GM11168 (cell line): ENCODE results near the gene PRSS8.
"Not testable (repeated sequence)": the region's sequence is repeated elsewhere in the genome, so short reads cannot be mapped to it uniquely, and the experiment has no call there.

Experiments used
- in situ Hi-C: fragments of 300-500 bp; cut with MboI; formaldehyde crosslinking; loops from one replicate; pipeline ENCODE4 v1.12.0; 2022; ENCODE audit warnings: low sequenced_read_pairs; ENCODE audit not compliant: unreplicated experiment

Gene PRSS8

DNA sequence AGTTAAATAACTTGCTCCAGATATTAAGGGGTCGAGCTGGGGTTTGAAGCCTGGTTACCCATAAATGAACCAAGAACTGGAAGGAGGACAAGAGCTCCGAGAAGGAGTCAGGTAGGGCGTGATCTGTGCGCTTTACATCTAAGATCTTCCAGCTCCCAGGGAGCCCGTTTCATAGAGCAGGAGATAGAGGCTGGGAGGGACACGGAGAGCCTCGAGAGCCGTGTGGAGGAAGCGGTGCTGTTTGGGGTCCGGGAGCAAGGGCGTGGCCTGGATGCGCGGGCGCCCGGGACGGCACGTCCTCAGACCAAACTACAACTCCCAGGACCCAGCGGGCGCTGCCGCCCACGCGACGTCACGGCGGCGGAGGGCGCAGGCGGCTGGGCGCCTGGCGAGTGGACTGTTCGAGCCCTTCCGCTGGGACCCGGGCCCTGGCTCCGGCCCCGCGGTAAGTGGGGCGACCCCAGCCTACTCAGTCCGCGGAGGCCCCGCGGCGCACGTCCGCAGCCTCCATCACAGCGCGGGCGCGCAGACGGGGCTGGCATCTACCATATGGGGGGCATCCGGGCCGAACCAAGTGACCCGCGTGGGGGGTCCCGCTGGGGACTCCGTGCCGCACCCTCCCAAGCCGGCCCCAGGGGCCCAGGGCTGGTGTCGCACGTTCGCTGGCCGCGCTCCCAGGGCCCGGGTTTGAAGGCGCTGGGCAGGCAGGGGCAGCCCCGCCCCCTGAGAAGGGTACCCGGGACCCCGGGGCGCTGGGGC lies 27.3 kb downstream of the PRSS8 start, which contains the start of gene BCKDK:
BCKDK (plus strand) TSS at position 352 of the 759 bp plus-strand sequence. CDS start 838 bp downstream, outside the sequence.
- in situ Hi-C loops = no loop called here

DNA sequence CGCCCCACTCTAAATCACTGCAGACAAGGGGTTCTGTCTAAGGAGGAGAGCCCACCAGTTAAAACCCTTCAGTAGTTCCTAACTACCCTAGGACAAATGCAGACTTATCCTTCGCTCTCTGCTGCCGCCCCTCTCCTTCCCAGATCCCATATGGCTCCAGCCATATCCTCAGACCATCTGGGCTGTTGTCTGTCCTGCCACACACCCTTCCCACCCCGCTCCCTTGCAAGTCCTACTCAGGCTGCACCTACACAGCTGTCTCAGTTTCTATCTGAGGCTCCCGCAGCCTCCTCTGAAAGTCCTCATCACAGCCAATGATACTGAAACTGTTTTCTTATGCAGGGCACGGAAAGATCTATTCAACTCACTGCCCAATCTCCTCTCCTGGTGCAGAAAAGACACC lies 28.1 kb downstream of the PRSS8 start:
- in situ Hi-C loops = no loop called here

DNA sequence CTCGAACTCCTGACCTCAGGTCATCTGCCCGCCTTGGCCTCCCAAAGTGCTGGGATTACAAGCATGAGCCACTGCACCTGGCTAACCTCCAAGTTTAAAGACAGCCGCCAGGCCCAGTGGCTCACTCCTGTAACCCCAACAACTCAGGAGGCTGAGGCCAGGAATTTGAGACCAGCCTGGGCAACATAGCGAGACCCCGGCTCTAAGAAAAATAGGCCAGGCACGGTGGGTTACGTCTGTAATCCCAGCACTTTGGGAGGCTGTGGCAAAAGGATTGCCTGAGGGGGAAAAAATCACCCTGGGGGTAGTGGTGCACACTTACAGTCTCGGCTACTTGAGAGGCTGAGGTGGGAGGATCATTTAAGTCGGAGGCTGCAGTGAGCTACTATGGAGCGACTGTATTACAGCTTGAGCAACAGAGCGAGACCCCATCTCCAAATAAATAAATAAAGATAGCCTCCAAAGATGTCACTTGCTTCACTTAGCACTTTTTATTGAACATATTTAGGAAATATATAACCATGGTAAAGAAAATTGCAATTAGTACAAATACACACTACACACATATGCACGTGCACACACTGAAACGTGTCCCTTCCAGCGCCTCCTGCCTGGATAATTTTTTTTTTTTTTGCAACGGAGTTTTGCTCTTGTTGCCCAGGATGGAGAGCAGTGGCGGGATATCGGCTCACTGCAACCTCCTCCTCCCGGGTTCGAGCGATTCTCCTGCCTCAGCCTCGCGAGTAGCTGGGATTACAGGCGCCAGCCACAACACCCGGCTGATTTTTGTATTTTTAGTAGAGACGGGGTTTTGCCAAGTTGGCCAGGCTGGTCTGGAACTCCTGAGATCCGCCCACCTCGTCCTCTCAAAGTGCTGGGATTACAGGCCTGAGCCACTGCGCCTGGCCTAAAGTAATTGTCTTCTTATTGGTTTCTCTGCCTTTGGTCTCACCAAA lies 28.7 kb downstream of the PRSS8 start:
- in situ Hi-C loops = no loop called here

DNA sequence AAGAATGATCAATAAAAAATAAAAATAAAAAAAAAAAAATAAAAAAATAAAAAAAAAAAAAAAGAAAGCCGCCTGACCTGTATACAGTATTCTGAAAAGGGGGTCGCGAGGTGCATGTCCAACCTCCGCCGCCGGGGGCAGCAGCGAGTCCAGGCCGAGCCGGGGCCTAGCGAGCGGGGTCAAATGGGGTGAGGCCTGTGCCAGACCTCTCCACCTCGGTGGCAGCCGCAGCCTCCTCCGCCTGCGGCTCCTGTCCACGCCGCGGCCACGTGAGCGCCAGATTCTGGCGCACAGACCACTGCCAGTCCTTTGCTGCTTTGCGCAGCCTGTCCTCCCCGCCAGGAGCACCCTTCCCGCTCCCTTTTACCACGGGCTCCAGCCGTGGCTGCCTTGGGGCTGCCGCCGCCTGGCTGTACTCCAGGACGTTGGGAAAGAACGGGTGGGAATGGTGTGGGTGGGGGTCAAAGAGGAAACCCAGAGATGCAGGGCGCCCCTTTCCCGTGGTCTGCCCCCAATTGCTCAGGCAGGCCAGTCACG lies 29.8 kb downstream of the PRSS8 start:
- in situ Hi-C loops = no loop called here

DNA sequence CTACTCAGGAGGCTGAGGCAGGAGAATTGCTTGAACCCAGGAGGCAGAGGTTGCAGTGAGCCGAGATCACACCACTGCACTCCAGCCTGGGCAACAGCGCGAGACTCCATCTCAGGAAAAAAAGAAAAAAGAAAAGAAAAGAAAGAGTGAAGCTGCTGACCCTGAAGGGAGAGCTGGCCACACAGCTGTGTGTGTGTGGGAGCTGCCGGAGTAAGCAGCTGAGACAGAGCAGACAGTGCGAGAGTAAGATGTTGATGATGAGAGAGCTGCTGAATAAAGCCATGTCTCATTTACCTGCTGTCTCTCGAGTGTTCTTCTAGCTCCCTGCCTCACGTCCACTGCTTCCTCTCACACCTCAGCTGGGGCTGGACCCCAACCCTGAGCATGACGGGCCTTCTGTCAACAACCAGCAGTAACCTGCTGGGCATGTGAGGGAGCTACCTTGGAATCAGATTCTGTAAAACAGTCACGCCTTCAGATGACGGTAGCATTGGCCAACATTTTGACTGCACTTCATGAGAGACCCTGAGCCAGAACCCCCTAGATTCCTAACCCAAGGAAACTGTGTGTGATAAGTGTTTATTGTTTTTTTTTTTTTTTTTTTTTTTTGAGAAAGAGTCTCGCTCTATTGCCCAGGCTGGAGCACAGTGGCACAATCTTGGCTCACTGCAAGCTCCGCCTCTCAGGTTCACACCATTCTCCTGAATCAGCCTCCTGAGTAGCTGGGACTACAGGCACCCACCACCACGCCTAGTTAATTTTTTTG lies 34.5 kb downstream of the PRSS8 start:
- in situ Hi-C loops = not testable (repeated sequence)

DNA sequence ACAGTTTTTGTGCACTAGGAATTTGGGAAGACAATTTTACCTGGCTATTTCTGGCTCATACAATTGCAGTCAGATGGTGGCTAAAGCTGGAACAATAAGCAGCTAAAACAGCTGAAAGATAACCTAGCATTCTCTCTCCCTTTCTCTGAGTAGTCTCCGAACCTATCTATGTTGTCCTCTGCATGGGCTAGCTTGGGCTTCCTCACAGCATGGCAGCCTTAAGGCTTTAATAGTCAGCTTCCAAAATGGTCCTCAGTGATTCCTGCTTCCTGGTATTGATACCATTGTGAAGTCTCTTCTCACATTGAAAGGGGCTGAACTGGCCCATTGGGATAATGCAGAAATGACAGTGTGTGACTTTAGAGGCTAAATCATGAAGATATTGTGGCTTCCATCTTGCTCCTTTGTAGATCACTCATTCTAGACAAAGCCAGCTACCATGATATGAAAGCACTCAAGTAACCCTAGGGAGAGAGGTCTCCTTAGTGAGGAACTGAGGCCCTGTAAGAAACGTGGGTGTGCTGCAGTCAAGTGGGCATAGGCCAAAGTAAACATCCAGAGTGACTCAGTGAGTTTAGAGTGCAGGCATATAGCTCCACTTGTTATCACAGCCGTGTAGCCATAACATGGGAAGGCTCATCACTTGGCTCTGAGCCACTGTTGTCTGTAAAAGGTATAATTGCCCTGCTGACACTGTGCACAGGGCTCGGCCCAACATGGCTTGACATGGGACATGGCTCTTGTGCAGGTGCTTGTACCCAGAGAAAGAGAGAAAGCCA lies 35.5 kb downstream of the PRSS8 start:
- in situ Hi-C loops = no loop called here

DNA sequence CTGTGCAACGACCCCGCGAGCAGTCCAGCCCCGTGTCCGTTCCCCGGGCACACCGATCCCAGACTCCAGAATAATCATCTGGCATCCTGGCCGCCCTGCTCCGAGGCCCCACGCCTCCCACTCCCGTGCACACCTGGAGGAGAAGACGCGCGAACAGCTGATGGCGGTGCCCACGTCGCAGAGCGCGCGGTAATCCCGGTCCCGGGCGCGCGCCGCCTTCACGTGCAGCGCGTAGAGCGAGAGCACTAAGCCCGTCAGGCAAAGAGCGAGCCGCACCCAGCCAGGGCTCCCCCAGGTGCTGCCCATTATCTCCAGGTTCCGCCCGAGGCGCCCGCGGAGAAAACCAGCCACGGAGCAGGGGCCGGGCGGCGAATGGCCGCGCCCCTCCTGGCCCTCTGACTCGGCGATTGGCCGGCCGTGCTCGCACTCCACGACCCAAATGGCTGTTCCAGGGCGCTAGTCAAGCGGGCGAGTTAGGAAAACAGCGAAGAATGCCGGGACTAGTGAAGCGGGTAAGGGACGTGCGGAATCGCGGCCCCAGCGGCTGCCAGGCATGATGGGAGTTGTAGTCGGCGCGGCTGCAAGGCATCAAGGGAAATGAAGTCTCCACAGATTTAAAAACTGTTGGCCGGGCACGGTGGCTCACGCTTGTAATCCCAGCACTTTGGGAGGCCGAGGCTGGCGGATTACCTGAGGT lies 41.0 kb downstream of the PRSS8 start, which contains the start of gene VKORC1:
VKORC1 (minus strand) TSS at position 374 of the 697 bp plus-strand sequence; CDS start at position 306, 68 bp downstream.
- in situ Hi-C loops = no loop called here

DNA sequence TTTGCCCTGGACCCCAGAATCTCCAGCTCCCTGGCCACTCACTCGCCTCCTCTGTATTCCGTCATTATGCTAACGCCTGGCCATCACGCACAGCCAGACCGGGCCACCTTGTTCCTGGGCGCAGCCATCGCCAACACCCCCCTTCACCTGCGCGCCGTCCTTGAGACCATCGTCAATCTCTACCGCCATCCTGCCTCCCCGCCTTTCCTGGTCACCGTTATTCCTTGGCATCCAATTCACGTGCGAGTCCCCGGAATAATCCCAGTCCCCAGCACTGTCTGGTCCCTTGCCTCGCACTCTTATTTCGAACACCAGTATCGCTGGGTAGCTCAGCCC lies 41.5 kb downstream of the PRSS8 start:
- in situ Hi-C loops = no loop called here

DNA sequence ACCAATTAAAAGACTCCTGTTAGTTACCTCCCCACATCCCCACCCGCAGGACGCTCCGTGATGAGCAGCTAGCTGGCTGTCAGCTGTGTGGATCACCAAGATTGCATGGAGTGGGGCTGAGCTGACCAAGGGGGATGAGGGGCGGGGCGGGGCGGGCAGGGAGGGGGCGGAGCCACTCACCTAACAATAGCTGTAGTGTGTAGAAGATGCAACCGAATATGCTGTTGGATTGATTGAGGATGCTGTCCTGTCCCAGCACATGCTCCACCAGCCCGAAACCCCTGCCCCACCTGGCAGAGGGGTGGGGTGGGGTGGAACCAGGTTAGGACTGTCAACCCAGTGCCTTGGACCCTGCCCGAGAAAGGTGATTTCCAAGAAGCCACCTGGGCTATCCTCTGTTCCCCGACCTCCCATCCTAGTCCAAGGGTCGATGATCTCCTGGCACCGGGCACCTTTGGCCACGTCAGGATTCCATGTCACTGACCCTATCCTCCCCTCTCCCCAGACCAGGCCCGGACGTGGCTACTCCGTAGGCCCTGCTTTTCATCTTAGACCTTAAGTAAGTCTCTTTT lies 42.3 kb downstream of the PRSS8 start:
- in situ Hi-C loops = no loop called here

DNA sequence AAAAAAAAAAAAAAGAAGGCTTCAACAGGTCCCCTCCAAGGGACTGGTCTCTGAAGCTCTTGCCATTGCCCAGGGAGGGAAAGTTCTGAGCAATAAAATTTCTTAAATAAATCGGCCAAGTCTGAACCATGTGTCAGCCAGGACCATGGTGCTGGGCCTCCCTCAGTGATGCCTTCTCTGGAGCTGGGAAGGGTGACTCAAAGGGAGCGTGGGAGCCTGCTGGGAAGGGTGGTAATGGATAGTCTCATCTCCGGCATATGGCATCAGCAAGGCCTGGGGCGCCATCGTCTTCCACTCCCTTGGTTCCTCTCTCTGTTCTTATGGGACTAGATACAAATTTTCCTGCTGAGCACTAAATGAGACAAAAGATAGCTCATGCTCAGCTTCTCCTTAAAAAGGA lies 43.2 kb downstream of the PRSS8 start:
- in situ Hi-C loops = no loop called here

DNA sequence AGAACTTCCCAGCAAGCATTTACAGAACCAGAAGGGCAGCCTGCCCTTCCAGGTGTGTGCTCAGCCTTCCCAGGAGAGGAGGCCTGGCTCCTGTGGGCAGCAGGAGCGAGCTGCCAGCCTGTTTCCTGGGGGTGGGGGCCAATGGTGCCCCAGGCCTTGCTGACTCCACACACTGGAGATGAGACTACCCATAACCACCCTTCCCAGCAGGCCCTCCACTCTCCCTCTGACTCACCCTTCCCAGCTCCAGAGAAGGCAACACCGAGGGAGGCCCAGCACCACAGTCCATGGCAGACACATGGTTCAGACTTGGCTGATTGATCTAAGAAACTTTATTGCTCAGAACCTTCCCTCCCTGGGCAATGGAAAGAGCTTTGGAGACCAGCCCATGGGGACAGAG lies 45.0 kb downstream of the PRSS8 start:
- in situ Hi-C loops = no loop called here

DNA sequence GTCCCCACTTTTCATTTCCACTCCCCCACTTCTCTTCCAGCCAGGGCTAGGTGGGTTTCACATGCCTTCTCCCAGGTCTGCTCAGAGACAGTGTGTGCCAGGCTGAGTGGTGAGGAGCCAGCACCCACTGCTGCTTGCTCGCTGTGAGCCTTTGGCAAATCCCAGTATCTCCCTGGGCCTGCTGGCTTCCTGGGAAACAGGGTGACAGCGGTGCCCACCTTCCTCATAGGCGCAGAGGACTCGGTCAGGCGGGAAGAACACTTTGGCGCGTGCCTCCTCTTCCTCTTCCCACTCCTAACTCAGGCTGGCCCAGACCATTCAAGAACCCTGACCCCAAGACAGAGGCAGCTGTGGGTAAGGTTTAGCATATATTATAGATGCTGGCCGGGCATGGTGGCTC lies 46.3 kb downstream of the PRSS8 start:
- in situ Hi-C loops = no loop called here

DNA sequence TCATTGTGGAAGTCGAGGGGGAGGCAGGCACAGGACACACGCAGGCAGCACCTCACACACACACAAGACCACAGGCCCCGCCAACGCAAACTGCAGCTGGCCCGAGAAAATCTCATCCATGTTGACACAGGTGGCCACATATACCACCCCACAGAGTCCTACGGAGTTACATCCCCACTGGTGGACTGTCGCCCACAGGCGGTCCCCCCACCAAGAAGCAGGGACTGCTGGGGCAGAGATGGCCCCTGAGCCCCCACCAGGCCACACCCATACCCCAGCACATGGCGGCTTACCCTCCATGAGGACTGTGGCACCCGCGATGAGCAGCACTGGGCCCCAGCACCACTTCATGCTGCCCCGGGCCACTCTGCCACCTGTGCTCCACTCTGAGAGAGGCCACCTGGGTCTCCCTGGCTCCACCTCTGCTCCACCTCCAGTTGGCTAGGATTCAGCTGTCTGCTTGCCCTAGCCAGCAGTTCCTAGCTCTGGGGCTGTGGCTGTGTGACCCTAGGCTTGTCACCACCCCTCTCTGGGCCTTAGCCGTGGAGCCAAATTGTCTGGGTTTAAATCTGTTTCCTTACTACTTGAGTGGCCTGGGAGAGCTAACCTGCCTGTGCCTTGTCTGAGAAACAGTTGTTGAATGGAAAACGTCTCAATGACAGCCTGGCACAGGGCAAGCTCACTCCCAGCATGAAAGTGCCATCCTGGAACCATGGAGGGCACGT lies 46.9 kb downstream of the PRSS8 start, which contains the start of gene PRSS53:
PRSS53 (minus strand) TSS at position 485 of the 725 bp plus-strand sequence; CDS start at position 351, 134 bp downstream.
- in situ Hi-C loops = no loop called here

DNA sequence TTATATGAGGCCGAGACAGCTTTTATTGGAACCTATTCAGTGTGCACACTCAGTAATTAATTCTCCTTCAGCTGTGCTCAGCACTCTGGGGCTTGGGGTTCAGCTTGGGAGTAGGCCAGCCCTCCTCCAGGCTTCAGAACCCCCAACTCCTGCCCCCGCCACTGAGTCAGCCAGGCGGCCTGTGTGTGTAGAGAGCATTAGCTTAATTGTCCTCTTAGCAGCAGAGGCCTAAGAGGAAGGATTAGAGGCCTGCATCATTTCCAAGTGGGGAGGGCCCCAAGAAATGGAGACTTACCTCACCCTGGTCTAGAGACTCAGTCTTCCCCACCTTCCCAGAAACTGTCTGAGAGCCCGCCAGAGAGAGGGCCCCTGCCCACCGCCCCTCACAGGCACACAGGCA lies 47.6 kb downstream of the PRSS8 start:
- in situ Hi-C loops = no loop called here

DNA sequence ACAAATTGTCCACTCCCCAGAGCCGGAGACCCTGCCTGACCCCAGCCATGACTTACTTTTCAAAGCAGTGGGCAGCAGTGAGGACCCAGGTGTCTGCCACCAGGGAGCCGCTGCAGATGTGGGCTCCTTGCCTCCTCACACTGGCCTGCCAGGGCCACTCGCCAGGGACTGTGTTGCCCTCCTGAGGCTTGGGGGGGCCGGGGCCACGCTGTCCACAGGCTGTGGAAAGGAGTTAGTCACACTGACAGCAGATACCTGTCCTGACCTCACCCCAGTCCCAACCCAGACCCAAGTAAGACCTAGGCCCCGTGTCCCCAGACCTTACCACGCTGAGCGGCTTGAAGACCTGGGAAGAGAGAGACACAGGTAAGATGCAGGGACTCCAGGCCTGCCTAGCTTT lies 48.0 kb downstream of the PRSS8 start:
- in situ Hi-C loops = no loop called here

DNA sequence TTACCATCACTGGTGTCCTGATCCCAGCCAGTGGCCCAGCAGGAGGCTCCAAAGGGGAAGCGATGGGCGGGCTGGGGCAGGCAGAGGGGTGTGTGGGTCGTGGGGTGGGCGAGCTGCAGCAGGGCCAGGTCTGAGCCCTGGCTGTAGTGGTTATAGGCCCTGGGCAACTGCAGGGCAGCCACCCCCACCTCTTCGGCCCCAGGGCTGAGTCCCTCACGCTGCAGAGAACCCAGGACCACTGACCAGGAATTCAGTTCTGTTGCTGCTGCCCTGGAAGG lies 49.0 kb downstream of the PRSS8 start:
- in situ Hi-C loops = no loop called here

DNA sequence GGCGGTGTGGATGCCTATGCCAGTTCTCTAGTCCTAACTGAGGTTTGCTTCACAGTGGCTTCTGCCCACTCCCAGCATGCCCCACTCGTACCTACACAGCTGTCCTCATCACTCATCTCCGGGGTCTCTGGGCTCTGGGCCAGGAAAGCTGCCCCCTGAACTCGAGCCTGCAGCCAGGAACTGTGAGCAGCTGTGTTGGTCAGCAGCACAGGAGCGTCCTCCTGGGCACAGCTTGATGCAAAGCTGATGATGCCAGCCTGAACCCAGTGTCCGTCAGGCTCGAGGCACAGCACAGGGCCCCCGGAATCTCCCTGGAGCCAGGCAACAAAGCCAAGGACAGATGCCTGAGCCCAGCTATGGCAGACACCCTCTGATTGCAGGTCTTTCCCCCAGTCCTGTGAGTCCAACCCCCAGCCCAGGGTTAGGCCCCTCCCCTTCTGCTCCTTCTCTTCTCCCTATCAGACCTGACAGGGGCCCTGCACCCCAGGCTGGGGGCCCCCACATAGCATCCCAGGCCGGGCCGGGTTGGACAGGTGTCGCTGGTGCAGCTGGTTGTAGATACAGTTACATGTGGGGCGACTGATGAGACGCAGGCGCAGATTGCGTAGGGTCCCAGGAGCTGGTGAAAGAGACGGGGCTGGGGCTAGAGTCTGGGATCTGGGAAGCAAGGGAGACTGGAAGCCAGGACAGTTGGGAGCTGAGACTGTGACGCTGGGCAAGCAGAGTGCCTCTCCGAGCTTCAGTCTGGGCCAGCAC lies 49.5 kb downstream of the PRSS8 start:
- in situ Hi-C loops = no loop called here
